Neural cell (in vitro differentiated cells): ENCODE measurements around the gene IRF8. TPM values are rescaled to one million over a fixed set of nuclear protein-coding genes. Genes with fewer than 3 reads are reported as not detected.

Experiments used
- H2AFZ ChIP-seq: fragments of 200-600, 300-800 bp; sonication (generic), shearing (Covaris generic); 2 replicates; pipeline ENCODE4 v1.6.0; 2014; ENCODE audit warnings: low read depth, mild to moderate bottlenecking, antibody characterized with exemption, low read length, moderate library complexity
- H3F3A ChIP-seq: fragments of 200-600 bp; shearing (Covaris generic); 2 replicates; pipeline ENCODE4 v1.6.1; 2016; ENCODE audit warnings: mild to moderate bottlenecking, moderate library complexity, mixed read lengths, antibody characterized with exemption, low read length; ENCODE audit not compliant: insufficient read depth, poor library complexity, severe bottlenecking
- H3K27ac ChIP-seq: fragments of 200-600, 300-800 bp; sonication (generic), shearing (Covaris generic); 2 replicates; pipeline ENCODE4 v1.5.1; 2014; ENCODE audit warnings: mild to moderate bottlenecking, low read length, moderate library complexity
- H3K27me3 ChIP-seq: fragments of 300-800, 200-600 bp; sonication (generic), shearing (Covaris generic); 2 replicates; pipeline ENCODE4 v1.6.0; 2014; ENCODE audit warnings: mild to moderate bottlenecking, low read depth, low read length, moderate library complexity; ENCODE audit not compliant: insufficient read depth
- H3K36me3 ChIP-seq: fragments of 300-800, 200-600 bp; sonication (generic), shearing (Covaris generic); 2 replicates; pipeline ENCODE4 v1.5.1; 2014; ENCODE audit warnings: mild to moderate bottlenecking, antibody characterized with exemption, low read length, moderate library complexity; ENCODE audit not compliant: insufficient read depth
- H3K4me2 ChIP-seq: fragments of 300-800, 200-600 bp; sonication (generic), shearing (Covaris generic); 2 replicates; pipeline ENCODE4 v1.6.0; 2014; ENCODE audit warnings: mild to moderate bottlenecking, low read length
- H3K4me3 ChIP-seq: fragments of 300-800, 200-600 bp; sonication (generic), shearing (Covaris generic); 2 replicates; pipeline ENCODE4 v1.5.1; 2014; ENCODE audit warnings: mild to moderate bottlenecking, low read length, moderate library complexity
- H3K79me2 ChIP-seq: fragments of 200-600 bp; shearing (Covaris generic); replicated peaks from 2 replicates; pipeline ENCODE4 v1.6.0; 2014; ENCODE audit warnings: mild to moderate bottlenecking, low read length, moderate library complexity; ENCODE audit not compliant: insufficient read depth
- H3K9ac ChIP-seq: fragments of 300-800, 200-600 bp; sonication (generic), shearing (Covaris generic); 2 replicates; pipeline ENCODE4 v1.6.1; 2016; ENCODE audit warnings: mild to moderate bottlenecking, low read length, mixed read lengths
- H3K9me2 ChIP-seq: fragments of 200-600 bp; shearing (Covaris generic); 2 replicates; pipeline ENCODE4 v1.6.1; 2016; ENCODE audit warnings: mild to moderate bottlenecking, low read length, mixed read lengths; ENCODE audit not compliant: insufficient read depth
- H3K9me3 ChIP-seq: fragments of 200-600, 300-800 bp; sonication (generic), shearing (Covaris generic); 2 replicates; pipeline ENCODE4 v1.6.1; 2016; ENCODE audit warnings: mild to moderate bottlenecking, mixed run types, low read length, moderate library complexity, mixed read lengths
- H4K20me1 ChIP-seq: fragments of 200-600 bp; shearing (Covaris generic); 2 replicates; pipeline ENCODE4 v1.6.1; 2016; ENCODE audit warnings: mild to moderate bottlenecking, mixed run types; ENCODE audit not compliant: insufficient read depth
- EP300 ChIP-seq: fragments of 450-650 bp; conservative IDR thresholded peaks from 2 replicates; pipeline ENCODE4 v1.6.1; 2014; ENCODE audit warnings: antibody characterized with exemption, mild to moderate bottlenecking, moderate library complexity; ENCODE audit not compliant: poor library complexity, severe bottlenecking
- EZH2 ChIP-seq: fragments of 200-600, 300-800 bp; shearing (Covaris generic), sonication (generic); IDR thresholded peaks from 2 replicates; pipeline ENCODE4 v1.6.1; 2014; ENCODE audit warnings: antibody characterized with exemption, low read length, borderline replicate concordance, mild to moderate bottlenecking; ENCODE audit not compliant: insufficient read depth, poor library complexity, severe bottlenecking
- MXI1 ChIP-seq: fragments of 450-650 bp; conservative IDR thresholded peaks from 2 replicates; pipeline ENCODE4 v1.6.1; 2014; ENCODE audit warnings: antibody characterized with exemption, mild to moderate bottlenecking; ENCODE audit not compliant: poor library complexity, severe bottlenecking
- POLR2AphosphoS5 ChIP-seq: IDR thresholded peaks from 2 replicates; pipeline ENCODE4 v1.6.1; 2012
- RAD21 ChIP-seq: fragments of 450-650 bp; conservative IDR thresholded peaks from 2 replicates; pipeline ENCODE4 v1.6.1; 2014; ENCODE audit warnings: antibody characterized with exemption, mild to moderate bottlenecking, moderate library complexity
- SMC3 ChIP-seq: fragments of 450-650 bp; conservative IDR thresholded peaks from 2 replicates; pipeline ENCODE4 v1.6.1; 2014; ENCODE audit warnings: antibody characterized with exemption, mild to moderate bottlenecking, moderate library complexity; ENCODE audit not compliant: poor library complexity
- TAF1 ChIP-seq: IDR thresholded peaks from 2 replicates; pipeline ENCODE4 v1.6.1; 2012; ENCODE audit warnings: low read depth
- polyA plus RNA-seq: library from polyadenylated mRNA; depleted of rRNA; stranded (reverse); fragments of >200 nt; gene quantifications from 2 replicates; pipeline ENCODE4 v1.2.3, GENCODE V29; 2014
- TF ChIP-seq, protein P1 (sequence below): fragments of 450-650 bp; IDR thresholded peaks from 2 replicates; pipeline ENCODE4 v1.5.1; 2014; ENCODE audit warnings: antibody characterized with exemption, mild to moderate bottlenecking, moderate library complexity; ENCODE audit not compliant: poor library complexity, severe bottlenecking
- TF ChIP-seq, protein P2 (sequence below): IDR thresholded peaks from 2 replicates; pipeline ENCODE4 v1.6.1; 2012; ENCODE audit warnings: borderline replicate concordance

The IRF8 gene
- polyA plus RNA-seq, 1 donor from 2014 or later, result not detected

- Histone ChIP-seq H3F3A (no peaks in the 10 kb centered on the region), H3K4me2 (no peak overlapping the region), H3K27ac (no peak overlapping the region), H2AFZ (no peak overlapping the region), H3K27me3 (no peaks in the 10 kb centered on the region), H3K4me3 (no peak overlapping the region), H4K20me1 (no peaks in the 10 kb centered on the region), H3K36me3 (no peaks in the 10 kb centered on the region), H3K9ac (no peak overlapping the region), H3K9me2 (no peaks in the 10 kb centered on the region), H3K79me2 (no peaks in the 10 kb centered on the region), H3K9me3 (no peaks in the 10 kb centered on the region)
- TF ChIP-seq, protein P1, sequence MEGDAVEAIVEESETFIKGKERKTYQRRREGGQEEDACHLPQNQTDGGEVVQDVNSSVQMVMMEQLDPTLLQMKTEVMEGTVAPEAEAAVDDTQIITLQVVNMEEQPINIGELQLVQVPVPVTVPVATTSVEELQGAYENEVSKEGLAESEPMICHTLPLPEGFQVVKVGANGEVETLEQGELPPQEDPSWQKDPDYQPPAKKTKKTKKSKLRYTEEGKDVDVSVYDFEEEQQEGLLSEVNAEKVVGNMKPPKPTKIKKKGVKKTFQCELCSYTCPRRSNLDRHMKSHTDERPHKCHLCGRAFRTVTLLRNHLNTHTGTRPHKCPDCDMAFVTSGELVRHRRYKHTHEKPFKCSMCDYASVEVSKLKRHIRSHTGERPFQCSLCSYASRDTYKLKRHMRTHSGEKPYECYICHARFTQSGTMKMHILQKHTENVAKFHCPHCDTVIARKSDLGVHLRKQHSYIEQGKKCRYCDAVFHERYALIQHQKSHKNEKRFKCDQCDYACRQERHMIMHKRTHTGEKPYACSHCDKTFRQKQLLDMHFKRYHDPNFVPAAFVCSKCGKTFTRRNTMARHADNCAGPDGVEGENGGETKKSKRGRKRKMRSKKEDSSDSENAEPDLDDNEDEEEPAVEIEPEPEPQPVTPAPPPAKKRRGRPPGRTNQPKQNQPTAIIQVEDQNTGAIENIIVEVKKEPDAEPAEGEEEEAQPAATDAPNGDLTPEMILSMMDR, result no peak
- TF ChIP-seq TAF1 (no peak), POLR2AphosphoS5 (no peak), SMC3 (no peak), MXI1 (no peak), EP300 (no peak), EZH2 (no peak), RAD21 (no peak)
- TF ChIP-seq, protein P2, sequence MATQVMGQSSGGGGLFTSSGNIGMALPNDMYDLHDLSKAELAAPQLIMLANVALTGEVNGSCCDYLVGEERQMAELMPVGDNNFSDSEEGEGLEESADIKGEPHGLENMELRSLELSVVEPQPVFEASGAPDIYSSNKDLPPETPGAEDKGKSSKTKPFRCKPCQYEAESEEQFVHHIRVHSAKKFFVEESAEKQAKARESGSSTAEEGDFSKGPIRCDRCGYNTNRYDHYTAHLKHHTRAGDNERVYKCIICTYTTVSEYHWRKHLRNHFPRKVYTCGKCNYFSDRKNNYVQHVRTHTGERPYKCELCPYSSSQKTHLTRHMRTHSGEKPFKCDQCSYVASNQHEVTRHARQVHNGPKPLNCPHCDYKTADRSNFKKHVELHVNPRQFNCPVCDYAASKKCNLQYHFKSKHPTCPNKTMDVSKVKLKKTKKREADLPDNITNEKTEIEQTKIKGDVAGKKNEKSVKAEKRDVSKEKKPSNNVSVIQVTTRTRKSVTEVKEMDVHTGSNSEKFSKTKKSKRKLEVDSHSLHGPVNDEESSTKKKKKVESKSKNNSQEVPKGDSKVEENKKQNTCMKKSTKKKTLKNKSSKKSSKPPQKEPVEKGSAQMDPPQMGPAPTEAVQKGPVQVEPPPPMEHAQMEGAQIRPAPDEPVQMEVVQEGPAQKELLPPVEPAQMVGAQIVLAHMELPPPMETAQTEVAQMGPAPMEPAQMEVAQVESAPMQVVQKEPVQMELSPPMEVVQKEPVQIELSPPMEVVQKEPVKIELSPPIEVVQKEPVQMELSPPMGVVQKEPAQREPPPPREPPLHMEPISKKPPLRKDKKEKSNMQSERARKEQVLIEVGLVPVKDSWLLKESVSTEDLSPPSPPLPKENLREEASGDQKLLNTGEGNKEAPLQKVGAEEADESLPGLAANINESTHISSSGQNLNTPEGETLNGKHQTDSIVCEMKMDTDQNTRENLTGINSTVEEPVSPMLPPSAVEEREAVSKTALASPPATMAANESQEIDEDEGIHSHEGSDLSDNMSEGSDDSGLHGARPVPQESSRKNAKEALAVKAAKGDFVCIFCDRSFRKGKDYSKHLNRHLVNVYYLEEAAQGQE, result no peak
Observed at GRCh38 chr16:85850344-85850880, 48.5 kb upstream of the IRF8 start.

GRCh38 chr16:85851034-85851785 is 47.8 kb upstream of the IRF8 start:
- TF ChIP-seq, protein P2, result no peak
- TF ChIP-seq, protein P1, result no peak
- no peak for TF ChIP-seq RAD21
- TF ChIP-seq EZH2, result no peak
- no peak for TF ChIP-seq EP300
- TF ChIP-seq MXI1, result no peak
- TF ChIP-seq TAF1, result no peak
- no peak for TF ChIP-seq POLR2AphosphoS5
- H3K4me2 ChIP-seq, result no peak overlapping the region
- no peak overlapping the region for H3K27ac ChIP-seq
- no peaks in the 10 kb centered on the region for H3K9me3 ChIP-seq
- no peak overlapping the region for H3K4me3 ChIP-seq
- H3F3A ChIP-seq, result no peaks in the 10 kb centered on the region
- no peak overlapping the region for H2AFZ ChIP-seq
- H3K36me3 ChIP-seq, result no peaks in the 10 kb centered on the region
- no peak overlapping the region for H3K9ac ChIP-seq
- H3K9me2 ChIP-seq, result no peaks in the 10 kb centered on the region
- no peaks in the 10 kb centered on the region for H4K20me1 ChIP-seq
- H3K27me3 ChIP-seq, result no peaks in the 10 kb centered on the region
- H3K79me2 ChIP-seq, result no peaks in the 10 kb centered on the region
